WTC11 (cell line): Measurements from ENCODE around the gene ZXDC. TPM values are rescaled to one million over a fixed set of nuclear protein-coding genes. Genes with fewer than 3 reads are reported as not detected.

Experiments used
- ATAC-seq: fragments of 200-7000 bp; cut with Tn5 transposase; 2 replicates; pipeline ENCODE4 v1.10.0; 2021; ENCODE audit warnings: mild to moderate bottlenecking, moderate library complexity
- CTCF ChIA-PET: fragments of 300-600 bp; sonication (Branson Sonifier 250); formaldehyde crosslinking; loops from one replicate; lab custom pipeline; 2021; ENCODE audit warnings: antibody characterized with exemption; lab: Charles Lee
- POLR2A ChIA-PET: fragments of 350-600 bp; sonication (Branson Sonifier 250); formaldehyde crosslinking; loops from one replicate; lab custom pipeline; 2021; ENCODE audit warnings: antibody characterized with exemption; lab: Charles Lee
- DNase-seq: peaks from one replicate; pipeline ENCODE4 v3.0.0; 2021; ENCODE audit warnings: low spot score
- H3K27ac Mint-ChIP-seq: 2 replicates; pipeline ENCODE4 v1.8.0; 2021; ENCODE audit warnings: mixed read lengths
- H3K27me3 Mint-ChIP-seq: 2 replicates; pipeline ENCODE4 v1.8.0; 2021; ENCODE audit warnings: low read depth, mild to moderate bottlenecking, moderate library complexity, mixed read lengths
- H3K36me3 Mint-ChIP-seq: 2 replicates; pipeline ENCODE4 v1.8.0; 2021; ENCODE audit warnings: mixed read lengths
- H3K4me1 Mint-ChIP-seq: 2 replicates; pipeline ENCODE4 v1.8.0; 2022; ENCODE audit warnings: mixed read lengths
- H3K4me3 Mint-ChIP-seq: 2 replicates; pipeline ENCODE4 v1.8.0; 2021; ENCODE audit warnings: mild to moderate bottlenecking, moderate library complexity, mixed read lengths
- H3K9me3 Mint-ChIP-seq: 2 replicates; pipeline ENCODE4 v1.8.0; 2021; ENCODE audit warnings: mixed read lengths
- CTCF ChIP-seq: fragments of 200-600 bp; IDR thresholded peaks from 2 replicates; pipeline ENCODE4 v1.8.0; 2022; ENCODE audit warnings: antibody characterized with exemption
- E2F4 ChIP-seq: sonication (generic); formaldehyde crosslinking; IDR thresholded peaks from 2 replicates; pipeline ENCODE4 v1.8.1; 2022; ENCODE audit warnings: low read depth, mild to moderate bottlenecking, moderate library complexity, missing genetic modification reagents, borderline replicate concordance
- E2F5 ChIP-seq: sonication (generic); formaldehyde crosslinking; IDR thresholded peaks from 2 replicates; pipeline ENCODE4 v1.8.1; 2022; ENCODE audit warnings: mild to moderate bottlenecking, moderate library complexity, missing genetic modification reagents
- ESRRA ChIP-seq: sonication (generic); formaldehyde crosslinking; IDR thresholded peaks from 2 replicates; pipeline ENCODE4 v1.8.1; 2022; ENCODE audit warnings: mild to moderate bottlenecking, missing genetic modification reagents, borderline replicate concordance
- ETV6 ChIP-seq: sonication (generic); formaldehyde crosslinking; IDR thresholded peaks from 2 replicates; pipeline ENCODE4 v1.8.1; 2022; ENCODE audit warnings: mild to moderate bottlenecking, missing genetic modification reagents
- FOXP4 ChIP-seq: sonication (generic); formaldehyde crosslinking; IDR thresholded peaks from 2 replicates; pipeline ENCODE4 v1.8.0; 2022; ENCODE audit warnings: mild to moderate bottlenecking, missing genetic modification reagents
- GABPB1 ChIP-seq: sonication (generic); formaldehyde crosslinking; IDR thresholded peaks from 2 replicates; pipeline ENCODE4 v1.8.1; 2023; ENCODE audit warnings: mild to moderate bottlenecking, missing genetic modification reagents
- HMGXB4 ChIP-seq: sonication (generic); formaldehyde crosslinking; IDR thresholded peaks from 2 replicates; pipeline ENCODE4 v1.8.1; 2023; ENCODE audit warnings: mild to moderate bottlenecking, moderate library complexity, missing genetic modification reagents
- IRF1 ChIP-seq: sonication (generic); formaldehyde crosslinking; IDR thresholded peaks from 2 replicates; pipeline ENCODE4 v1.8.0; 2023; ENCODE audit warnings: missing genetic modification reagents
- JAZF1 ChIP-seq: fragments of 250-450 bp; sonication (Bioruptor Pico); IDR thresholded peaks from 2 replicates; pipeline ENCODE4 v1.9.0; 2021; ENCODE audit warnings: moderate library complexity, mild to moderate bottlenecking, inconsistent platforms
- PREB ChIP-seq: sonication (generic); formaldehyde crosslinking; IDR thresholded peaks from 2 replicates; pipeline ENCODE4 v1.8.1; 2022; ENCODE audit warnings: mild to moderate bottlenecking, missing genetic modification reagents, moderate library complexity, borderline replicate concordance
- RELA ChIP-seq: sonication (generic); formaldehyde crosslinking; IDR thresholded peaks from 2 replicates; pipeline ENCODE4 v1.8.1; 2022; ENCODE audit warnings: missing genetic modification reagents, mild to moderate bottlenecking, borderline replicate concordance
- SP1 ChIP-seq: sonication (generic); formaldehyde crosslinking; conservative IDR thresholded peaks from 2 replicates; pipeline ENCODE4 v1.8.1; 2022; ENCODE audit warnings: missing genetic modification reagents
- USF1 ChIP-seq: sonication (generic); formaldehyde crosslinking; IDR thresholded peaks from 2 replicates; pipeline ENCODE4 v1.8.0; 2022; ENCODE audit warnings: mild to moderate bottlenecking, missing genetic modification reagents
- ZMAT4 ChIP-seq: fragments of 250-450 bp; sonication (Bioruptor Pico); IDR thresholded peaks from 2 replicates; pipeline ENCODE4 v1.9.0; 2021; ENCODE audit warnings: mild to moderate bottlenecking
- ZNF121 ChIP-seq: sonication (generic); formaldehyde crosslinking; IDR thresholded peaks from 2 replicates; pipeline ENCODE4 v1.8.0; 2023; ENCODE audit warnings: missing genetic modification reagents
- ZNF138 ChIP-seq: sonication (generic); formaldehyde crosslinking; conservative IDR thresholded peaks from 2 replicates; pipeline ENCODE4 v1.8.1; 2022; ENCODE audit warnings: mild to moderate bottlenecking, moderate library complexity, missing genetic modification reagents
- ZNF232 ChIP-seq: sonication (generic); formaldehyde crosslinking; IDR thresholded peaks from 2 replicates; pipeline ENCODE4 v1.8.0; 2022; ENCODE audit warnings: mild to moderate bottlenecking, missing genetic modification reagents
- ZNF423 ChIP-seq: fragments of 250-450 bp; sonication (Bioruptor Pico); IDR thresholded peaks from 2 replicates; pipeline ENCODE4 v2.1.2; 2022; ENCODE audit warnings: mild to moderate bottlenecking, moderate library complexity
- ZNF671 ChIP-seq: fragments of 250-450 bp; sonication (Bioruptor Pico); IDR thresholded peaks from 2 replicates; pipeline ENCODE4 v1.8.0; 2021; ENCODE audit warnings: mild to moderate bottlenecking
- total RNA-seq: library from RNA; stranded (reverse); gene quantifications from 3 replicates; pipeline ENCODE4 v1.2.3, GENCODE V29; 2021

The ZXDC gene
- total RNA-seq, 1 experiment from 2014 or later: 34.7 TPM

- Mint-ChIP-seq H3K27ac (peak overlapping the region; percentile 78), H3K27me3 (no peaks in the 10 kb centered on the region), H3K36me3 (peaks cover under 1% of the 10 kb centered on the region; the same call in 1 of the 2 replicates), H3K4me1 (peaks cover 39% of the 10 kb centered on the region), H3K9me3 (no peaks in the 10 kb centered on the region), H3K4me3 (peak overlapping the region; percentile 82)
- ChIA-PET POLR2A (interaction anchor here (0.9 kb wide), 1 partner anchor 8 kb away, joined by 5 read pairs; no protein-coding TSS in a partner anchor), CTCF (interaction anchor here (0.8 to 2.0 kb wide), 7 partner anchors 8 to 897 kb away, joined by 3 to 18 read pairs (median 5); no protein-coding TSS in a partner anchor)
- no peak for ATAC-seq
- DNase-seq: no peak
- TF ChIP-seq E2F4: no peak
- no peak for TF ChIP-seq ZNF138
- TF ChIP-seq JAZF1 (CRISPR knock-in tag): no peak
- TF ChIP-seq RELA (CRISPR knock-in tag): no peak
- no peak for TF ChIP-seq PREB
- no peak for TF ChIP-seq ESRRA (CRISPR knock-in tag)
- no peak for TF ChIP-seq ZNF671 (CRISPR knock-in tag)
- TF ChIP-seq USF1: no peak
- no peak for TF ChIP-seq FOXP4
- TF ChIP-seq E2F5 (CRISPR knock-in tag): no peak
- TF ChIP-seq CTCF: no peak
- no peak for TF ChIP-seq ZNF423
- TF ChIP-seq ZNF232 (CRISPR knock-in tag): no peak
Observed at GRCh38 chr3:126477061-126477380, 1.3 kb upstream of the ZXDC start.

GRCh38 chr3:126476166-126477060, 722 bp upstream of the ZXDC start:
- ATAC-seq: peak; percentile 43
- Mint-ChIP-seq H3K36me3 (peaks cover 4% of the 10 kb centered on the region), H3K4me3 (peak overlapping the region; percentile 82), H3K4me1 (peaks cover 39% of the 10 kb centered on the region), H3K9me3 (no peaks in the 10 kb centered on the region), H3K27ac (peak overlapping the region; percentile 61), H3K27me3 (no peaks in the 10 kb centered on the region)
- 0 out of 2 replicates have a peak, but pooled peaks have one; percentile 26 for TF ChIP-seq ETV6
- TF ChIP-seq ZNF121 (CRISPR knock-in tag): no peak
- no peak for TF ChIP-seq ZMAT4 (CRISPR knock-in tag)
- TF ChIP-seq HMGXB4: 0 out of 2 replicates have a peak, but pooled peaks have one; percentile 31
- 0 out of 2 replicates have a peak, but pooled peaks have one; percentile 41 for TF ChIP-seq IRF1 (CRISPR knock-in tag)
- 0 out of 2 replicates have a peak, but pooled peaks have one; percentile 45 for TF ChIP-seq RELA (CRISPR knock-in tag)
- 0 out of 2 replicates have a peak, but pooled peaks have one; percentile 9 for TF ChIP-seq SP1
- TF ChIP-seq GABPB1 (CRISPR knock-in tag): peak; percentile 31; the same call in 1 of the 2 replicates
- peak; percentile 52 for DNase-seq
- ChIA-PET CTCF (interaction anchor here (0.8 to 2.0 kb wide), 10 partner anchors 9 to 898 kb away, joined by 3 to 18 read pairs (median 4); partner anchors contain the start of gene CFAP100), POLR2A (interaction anchor here (0.9 to 1.7 kb wide), 2 partner anchors 9 to 20 kb away, joined by 4 to 5 read pairs; no protein-coding TSS in a partner anchor)
